SK-N-SH (cell line): ENCODE results near the gene SEMA4D. TPM values are rescaled to one million over a fixed set of nuclear protein-coding genes. Genes with fewer than 3 reads are reported as not detected.
A peak's percentile ranks its signal among the peaks of the same experiment; 100 is the strongest.

ENCODE experiments used
- CTCF ChIA-PET: fragments of 300-600, 350-600 bp; formaldehyde crosslinking; extraction: SDS; loops from one replicate; lab custom pipeline; 2021; lab: Yijun Ruan, JAX
- POLR2A ChIA-PET: fragments of 350-600 bp; sonication (Branson Sonifier 250); formaldehyde crosslinking; extraction: SDS; loops from one replicate; lab custom pipeline; 2020; ENCODE audit warnings: antibody characterized with exemption, inconsistent platforms; lab: Yijun Ruan, JAX
- DNase-seq: peaks from one replicate; pipeline ENCODE4 v3.0.0; 2012
- H2AFZ ChIP-seq: fragments of 200-600 bp; sonication (generic); 2 replicates; pipeline ENCODE4 v1.8.1; 2016; ENCODE audit warnings: antibody characterized with exemption, mild to moderate bottlenecking, low read depth
- H3F3A ChIP-seq: fragments of 200-600 bp; sonication (generic); replicated peaks from 2 replicates; pipeline ENCODE3; 2016; ENCODE audit warnings: antibody characterized with exemption, mild to moderate bottlenecking; ENCODE audit not compliant: insufficient read depth
- H3K27ac ChIP-seq, 2 experiments: fragments of 200-500 bp in 1 of 2; fragments of 200-600 bp in 1 of 2; sonication (Bioruptor generic) in 1 of 2; sonication (generic), shearing (Covaris generic) in 1 of 2; 2 replicates each; pipeline versions ENCODE4 v1.5.1 to v1.6.1; 2014 to 2016; ENCODE audit warnings: low read depth in 2 of 2, inconsistent platforms in 1 of 2, low read length in 1 of 2, mild to moderate bottlenecking in 1 of 2, mixed read lengths in 1 of 2
- H3K27me3 ChIP-seq: fragments of 200-600 bp; sonication (generic), shearing (Covaris generic); 2 replicates; pipeline ENCODE4 v1.6.1; 2016; ENCODE audit warnings: mixed run types; ENCODE audit not compliant: insufficient read depth
- H3K36me3 ChIP-seq, 2 experiments: fragments of 200-500 bp in 1 of 2; fragments of 200-600 bp in 1 of 2; sonication (Bioruptor generic) in 1 of 2; sonication (generic) in 1 of 2; replicated peaks in 1 of 2; 2 replicates each; pipeline versions ENCODE3 to v1.5.1; 2014 to 2016; ENCODE audit warnings: low read length in 1 of 2, mild to moderate bottlenecking in 1 of 2; ENCODE audit not compliant: insufficient read depth in 2 of 2, control insufficient read depth in 1 of 2
- H3K4me1 ChIP-seq, 2 experiments: fragments of 200-500 bp in 1 of 2; fragments of 200-600 bp in 1 of 2; sonication (Bioruptor generic) in 1 of 2; sonication (generic), shearing (Covaris generic) in 1 of 2; 2 replicates each; pipeline versions ENCODE4 v1.5.1 to v1.6.1; 2014 to 2016; ENCODE audit warnings: low read depth in 1 of 2, low read length in 1 of 2, mixed run types in 1 of 2; ENCODE audit not compliant: insufficient read depth in 2 of 2, control insufficient read depth in 1 of 2
- H3K4me2 ChIP-seq: fragments of 200-600 bp; sonication (generic), shearing (Covaris generic); 2 replicates; pipeline ENCODE4 v1.6.1; 2017; ENCODE audit warnings: mixed run types
- H3K4me3 ChIP-seq, 2 experiments: fragments of 200-500 bp in 1 of 2; fragments of 200-600 bp in 1 of 2; sonication (Bioruptor generic) in 1 of 2; sonication (generic), shearing (Covaris generic) in 1 of 2; 2 replicates each; pipeline versions ENCODE4 v1.5.1 to v1.8.1; 2014 to 2016; ENCODE audit warnings: low read depth in 2 of 2, inconsistent platforms in 1 of 2, low read length in 1 of 2, mild to moderate bottlenecking in 1 of 2, mixed read lengths in 1 of 2, moderate library complexity in 1 of 2
- H3K79me2 ChIP-seq: fragments of 200-600 bp; sonication (generic); 2 replicates; pipeline ENCODE4 v1.8.1; 2017; ENCODE audit warnings: mild to moderate bottlenecking; ENCODE audit not compliant: insufficient read depth
- H3K9ac ChIP-seq: fragments of 200-600 bp; sonication (generic); 2 replicates; pipeline ENCODE4 v1.6.1; 2017; ENCODE audit warnings: mixed run types
- H3K9me2 ChIP-seq: fragments of 200-600 bp; sonication (generic); 2 replicates; pipeline ENCODE4 v1.6.1; 2017; ENCODE audit warnings: mixed run types
- H3K9me3 ChIP-seq: fragments of 200-600 bp; sonication (generic); 2 replicates; pipeline ENCODE4 v1.6.1; 2017; ENCODE audit warnings: mixed run types, mild to moderate bottlenecking, moderate library complexity
- H4K20me1 ChIP-seq: fragments of 200-600 bp; sonication (generic); 2 replicates; pipeline ENCODE4 v1.6.1; 2017; ENCODE audit warnings: mild to moderate bottlenecking, mixed run types; ENCODE audit not compliant: insufficient read depth
- EZH2phosphoT487 ChIP-seq: fragments of 200-600 bp; sonication (generic); IDR thresholded peaks from 2 replicates; pipeline ENCODE4 v1.6.1; 2017; ENCODE audit warnings: low read depth, mixed run types, mild to moderate bottlenecking, antibody characterized with exemption, moderate library complexity, borderline replicate concordance
- FOSL2 ChIP-seq: IDR thresholded peaks from 2 replicates; pipeline ENCODE4 v1.4.0; 2012; ENCODE audit warnings: low read depth, mild to moderate bottlenecking, moderate library complexity, borderline replicate concordance
- FOXM1 ChIP-seq: IDR thresholded peaks from 2 replicates; pipeline ENCODE4 v1.4.0; 2012; ENCODE audit warnings: low read depth, mild to moderate bottlenecking
- JUND ChIP-seq: IDR thresholded peaks from 2 replicates; pipeline ENCODE4 v1.4.0; 2012
- MXI1 ChIP-seq: IDR thresholded peaks from 2 replicates; pipeline ENCODE4 v1.6.1; 2012; ENCODE audit warnings: mild to moderate bottlenecking, low read depth, low read length, improper control_type of control experiment
- NFIC ChIP-seq: IDR thresholded peaks from 2 replicates; pipeline ENCODE4 v1.4.0; 2012; ENCODE audit warnings: borderline replicate concordance
- RFX5 ChIP-seq: IDR thresholded peaks from 2 replicates; pipeline ENCODE4 v1.6.1; 2012; ENCODE audit warnings: mild to moderate bottlenecking, improper control_type of control experiment, low read length
- YY1 ChIP-seq: IDR thresholded peaks from 2 replicates; pipeline ENCODE4 v1.4.0; 2012; ENCODE audit warnings: low read depth, mild to moderate bottlenecking
- WGBS: methylation state at CpG from one replicate; pipeline ENCODE4 v1.1.6; 2017; ENCODE audit warnings: low lambda C conversion rate; 5-methylcytosine and 5-hydroxymethylcytosine counted together
- polyA plus RNA-seq, 3 experiments: library from polyadenylated mRNA; depleted of rRNA; stranded (reverse); fragments of >200 nt; gene quantifications; 2 replicates each; pipeline ENCODE4 v1.2.3, GENCODE V29; 2012
- TF ChIP-seq, protein P1 (sequence below): fragments of 150-350 bp; IDR thresholded peaks from 2 replicates; pipeline ENCODE4 v1.6.1; 2016; ENCODE audit warnings: mild to moderate bottlenecking, low read depth, low read length
- TF ChIP-seq, protein P2 (sequence below): IDR thresholded peaks from 2 replicates; pipeline ENCODE4 v1.6.1; 2012; ENCODE audit warnings: mild to moderate bottlenecking, low read depth, low read length, moderate library complexity
- TF ChIP-seq, protein P3 (sequence below): fragments of 200-600 bp; sonication (generic); IDR thresholded peaks from 2 replicates; pipeline ENCODE4 v1.6.1; 2017; ENCODE audit warnings: antibody characterized with exemption, mild to moderate bottlenecking, moderate library complexity

SEMA4D gene
- polyA plus RNA-seq, 1 of the 3 experiments (the other 2 are of a cell fraction), result 4.8 TPM

DNA sequence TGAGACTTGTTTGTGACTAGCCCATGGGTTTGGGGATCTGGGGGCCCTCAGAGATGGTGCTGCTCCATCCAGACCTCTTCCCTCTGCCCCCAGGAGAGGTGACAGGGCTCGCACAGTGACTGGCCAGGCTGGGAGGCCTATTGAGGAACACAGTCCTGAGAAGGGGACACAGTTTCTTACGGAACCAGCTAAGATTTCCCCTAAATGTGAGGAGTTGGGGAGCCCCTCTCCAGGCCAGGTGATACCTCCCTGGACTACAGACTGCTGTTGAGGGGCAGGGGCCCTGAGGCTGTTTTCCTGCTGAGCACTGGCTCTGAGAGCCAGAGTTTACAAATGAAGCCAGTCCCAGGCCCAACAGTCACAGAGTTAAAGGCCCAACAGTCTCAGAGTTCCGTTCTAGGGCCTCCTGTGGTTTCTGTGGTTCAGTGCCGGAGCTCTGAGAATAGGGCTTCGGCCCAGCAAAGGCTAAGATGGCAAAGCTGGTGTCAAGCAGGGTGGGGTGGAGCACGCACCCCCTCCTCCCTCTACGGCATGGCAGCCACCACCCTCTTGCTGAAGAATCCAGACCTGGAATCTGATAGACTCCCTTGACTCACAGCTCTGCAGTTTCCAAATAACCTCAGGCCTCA is 1.1 kb upstream of the SEMA4D start:
- WGBS, result 100% methylated on average over 4 of the region's 7 CpGs
- Histone ChIP-seq H2AFZ (no peak overlapping the region), H3K9ac (no peak overlapping the region), H3K4me3 (no peak overlapping the region), H3K27me3 (no peaks in the 10 kb centered on the region; the same call in 1 of the 2 replicates), H3F3A (no peaks in the 10 kb centered on the region), H3K27ac (no peak overlapping the region), H3K9me2 (no peaks in the 10 kb centered on the region), H3K4me2 (no peak overlapping the region), H3K36me3 (no peaks in the 10 kb centered on the region), H4K20me1 (no peaks in the 10 kb centered on the region), H3K4me1 (peaks cover 0 to 51% of the 10 kb centered on the region in 2 experiments; a peak in 1 of 4 replicates), H3K79me2 (no peaks in the 10 kb centered on the region), H3K9me3 (no peaks in the 10 kb centered on the region)
- ChIA-PET POLR2A (no interaction called here), CTCF (interaction anchor here (0.6 to 0.7 kb wide), 2 partner anchors 180 to 374 kb away, joined by 3 read pairs; partner anchors contain the start of gene SECISBP2)
- no peak for TF ChIP-seq FOSL2
- no peak for TF ChIP-seq FOXM1
- no peak for DNase-seq

DNA sequence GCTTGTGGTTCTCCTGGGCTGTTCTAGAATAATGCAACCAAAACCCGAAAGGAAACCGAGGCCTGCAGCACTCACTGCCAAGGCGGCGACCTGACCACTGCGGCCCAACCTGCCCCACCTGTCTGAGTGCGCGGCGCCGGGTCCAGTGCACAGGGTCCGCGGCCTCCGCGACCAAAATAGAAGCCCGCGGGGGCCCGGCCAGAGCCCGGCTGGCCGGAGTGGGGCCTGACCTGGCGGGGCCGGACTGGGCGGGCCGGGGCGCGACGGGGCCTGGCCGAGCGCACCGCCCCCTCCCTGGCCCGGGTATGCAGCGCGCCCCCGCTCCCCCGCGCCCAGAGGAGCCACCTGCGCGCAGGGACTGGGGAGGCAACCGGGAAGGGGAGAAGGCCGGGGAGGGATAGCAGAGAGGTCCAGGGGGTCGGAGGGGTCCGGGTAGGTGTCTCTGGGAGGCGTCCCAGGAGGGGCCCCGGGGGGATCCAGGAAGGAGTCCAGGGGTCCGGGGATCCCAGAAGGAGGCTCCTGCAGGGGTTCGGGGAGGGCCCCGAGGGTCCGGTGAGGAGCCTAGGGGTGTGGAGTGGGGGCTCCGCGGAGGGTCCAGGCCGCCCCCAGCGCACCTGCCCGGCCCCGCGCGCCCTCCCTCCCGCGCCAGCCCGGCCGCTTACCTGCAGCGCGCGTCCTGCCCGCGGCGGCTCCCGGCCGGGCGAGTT is 503 bp downstream of the SEMA4D start:
- Histone ChIP-seq H3F3A (no peaks in the 10 kb centered on the region), H3K9me3 (no peaks in the 10 kb centered on the region), H3K36me3 (no peaks in the 10 kb centered on the region), H3K79me2 (no peaks in the 10 kb centered on the region), H4K20me1 (no peaks in the 10 kb centered on the region), H3K9ac (peak overlapping the region; percentile 39; the same call in 1 of the 2 replicates), H3K4me1 (peaks cover 0 to 58% of the 10 kb centered on the region in 2 experiments; a peak in 1 of 4 replicates), H3K27ac (peak overlapping the region in 1 of 2 experiments; percentile 75; a peak in 1 of 4 replicates), H3K4me2 (peak overlapping the region; percentile 73), H2AFZ (peak overlapping the region; percentile 74; the same call in 1 of the 2 replicates), H3K4me3 (peak overlapping the region; percentile 58 to 80), H3K9me2 (no peaks in the 10 kb centered on the region), H3K27me3 (no peaks in the 10 kb centered on the region; the same call in 1 of the 2 replicates)
- POLR2A ChIA-PET, result no interaction called here
- TF ChIP-seq JUND (no peak), RFX5 (no peak), NFIC (no peak), MXI1 (no peak), EZH2phosphoT487 (no peak), YY1 (no peak)
- TF ChIP-seq, protein P1, sequence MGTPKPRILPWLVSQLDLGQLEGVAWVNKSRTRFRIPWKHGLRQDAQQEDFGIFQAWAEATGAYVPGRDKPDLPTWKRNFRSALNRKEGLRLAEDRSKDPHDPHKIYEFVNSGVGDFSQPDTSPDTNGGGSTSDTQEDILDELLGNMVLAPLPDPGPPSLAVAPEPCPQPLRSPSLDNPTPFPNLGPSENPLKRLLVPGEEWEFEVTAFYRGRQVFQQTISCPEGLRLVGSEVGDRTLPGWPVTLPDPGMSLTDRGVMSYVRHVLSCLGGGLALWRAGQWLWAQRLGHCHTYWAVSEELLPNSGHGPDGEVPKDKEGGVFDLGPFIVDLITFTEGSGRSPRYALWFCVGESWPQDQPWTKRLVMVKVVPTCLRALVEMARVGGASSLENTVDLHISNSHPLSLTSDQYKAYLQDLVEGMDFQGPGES, result no peak
- TF ChIP-seq, protein P2, sequence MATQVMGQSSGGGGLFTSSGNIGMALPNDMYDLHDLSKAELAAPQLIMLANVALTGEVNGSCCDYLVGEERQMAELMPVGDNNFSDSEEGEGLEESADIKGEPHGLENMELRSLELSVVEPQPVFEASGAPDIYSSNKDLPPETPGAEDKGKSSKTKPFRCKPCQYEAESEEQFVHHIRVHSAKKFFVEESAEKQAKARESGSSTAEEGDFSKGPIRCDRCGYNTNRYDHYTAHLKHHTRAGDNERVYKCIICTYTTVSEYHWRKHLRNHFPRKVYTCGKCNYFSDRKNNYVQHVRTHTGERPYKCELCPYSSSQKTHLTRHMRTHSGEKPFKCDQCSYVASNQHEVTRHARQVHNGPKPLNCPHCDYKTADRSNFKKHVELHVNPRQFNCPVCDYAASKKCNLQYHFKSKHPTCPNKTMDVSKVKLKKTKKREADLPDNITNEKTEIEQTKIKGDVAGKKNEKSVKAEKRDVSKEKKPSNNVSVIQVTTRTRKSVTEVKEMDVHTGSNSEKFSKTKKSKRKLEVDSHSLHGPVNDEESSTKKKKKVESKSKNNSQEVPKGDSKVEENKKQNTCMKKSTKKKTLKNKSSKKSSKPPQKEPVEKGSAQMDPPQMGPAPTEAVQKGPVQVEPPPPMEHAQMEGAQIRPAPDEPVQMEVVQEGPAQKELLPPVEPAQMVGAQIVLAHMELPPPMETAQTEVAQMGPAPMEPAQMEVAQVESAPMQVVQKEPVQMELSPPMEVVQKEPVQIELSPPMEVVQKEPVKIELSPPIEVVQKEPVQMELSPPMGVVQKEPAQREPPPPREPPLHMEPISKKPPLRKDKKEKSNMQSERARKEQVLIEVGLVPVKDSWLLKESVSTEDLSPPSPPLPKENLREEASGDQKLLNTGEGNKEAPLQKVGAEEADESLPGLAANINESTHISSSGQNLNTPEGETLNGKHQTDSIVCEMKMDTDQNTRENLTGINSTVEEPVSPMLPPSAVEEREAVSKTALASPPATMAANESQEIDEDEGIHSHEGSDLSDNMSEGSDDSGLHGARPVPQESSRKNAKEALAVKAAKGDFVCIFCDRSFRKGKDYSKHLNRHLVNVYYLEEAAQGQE, result no peak
- TF ChIP-seq, protein P3, sequence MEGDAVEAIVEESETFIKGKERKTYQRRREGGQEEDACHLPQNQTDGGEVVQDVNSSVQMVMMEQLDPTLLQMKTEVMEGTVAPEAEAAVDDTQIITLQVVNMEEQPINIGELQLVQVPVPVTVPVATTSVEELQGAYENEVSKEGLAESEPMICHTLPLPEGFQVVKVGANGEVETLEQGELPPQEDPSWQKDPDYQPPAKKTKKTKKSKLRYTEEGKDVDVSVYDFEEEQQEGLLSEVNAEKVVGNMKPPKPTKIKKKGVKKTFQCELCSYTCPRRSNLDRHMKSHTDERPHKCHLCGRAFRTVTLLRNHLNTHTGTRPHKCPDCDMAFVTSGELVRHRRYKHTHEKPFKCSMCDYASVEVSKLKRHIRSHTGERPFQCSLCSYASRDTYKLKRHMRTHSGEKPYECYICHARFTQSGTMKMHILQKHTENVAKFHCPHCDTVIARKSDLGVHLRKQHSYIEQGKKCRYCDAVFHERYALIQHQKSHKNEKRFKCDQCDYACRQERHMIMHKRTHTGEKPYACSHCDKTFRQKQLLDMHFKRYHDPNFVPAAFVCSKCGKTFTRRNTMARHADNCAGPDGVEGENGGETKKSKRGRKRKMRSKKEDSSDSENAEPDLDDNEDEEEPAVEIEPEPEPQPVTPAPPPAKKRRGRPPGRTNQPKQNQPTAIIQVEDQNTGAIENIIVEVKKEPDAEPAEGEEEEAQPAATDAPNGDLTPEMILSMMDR, result no peak
- CTCF ChIA-PET, result interaction anchor here (1.2 kb wide), 1 partner anchor 150 kb away, joined by 3 read pairs; no protein-coding TSS in a partner anchor
- DNase-seq, result peak; percentile 83
- 6% methylated on average over 22 of the region's 67 CpGs for WGBS
